Osteoblast (primary cell): ENCODE results near the gene CORIN. TPM values are rescaled to one million over a fixed set of nuclear protein-coding genes. Genes with fewer than 3 reads are reported as not detected.

Experiments
- DNase-seq: peaks from one replicate; pipeline ENCODE4 v3.0.0; 2011; ENCODE audit warnings: low spot score, mixed read lengths; ENCODE audit not compliant: insufficient read length; ENCODE audit errors: missing footprints
- H2AFZ ChIP-seq: 2 replicates; pipeline ENCODE4 v1.6.0; 2011; ENCODE audit warnings: mild to moderate bottlenecking, low read length
- H3K27ac ChIP-seq: 2 replicates; pipeline ENCODE4 v1.5.1; 2011; ENCODE audit warnings: mild to moderate bottlenecking, low read depth, low read length, moderate library complexity
- H3K27me3 ChIP-seq: 2 replicates; pipeline ENCODE4 v1.6.0; 2012; ENCODE audit warnings: mild to moderate bottlenecking, control low read depth, inconsistent platforms, low read length, moderate library complexity; ENCODE audit not compliant: insufficient read depth
- H3K36me3 ChIP-seq: 2 replicates; pipeline ENCODE4 v1.5.1; 2011; ENCODE audit warnings: mild to moderate bottlenecking, low read length, control low read depth, moderate library complexity; ENCODE audit not compliant: insufficient read depth
- H3K4me1 ChIP-seq: 2 replicates; pipeline ENCODE4 v1.5.1; 2011; ENCODE audit warnings: mild to moderate bottlenecking, low read length, control low read depth, moderate library complexity; ENCODE audit not compliant: insufficient read depth
- H3K4me2 ChIP-seq: 2 replicates; pipeline ENCODE4 v1.6.0; 2011; ENCODE audit warnings: mild to moderate bottlenecking, low read length; ENCODE audit not compliant: insufficient read depth
- H3K4me3 ChIP-seq: fragments of 200-600 bp; sonication (generic); 3 replicates; pipeline ENCODE4 v1.5.1; 2012; ENCODE audit warnings: mild to moderate bottlenecking, low read length, inconsistent platforms; ENCODE audit not compliant: insufficient read depth
- H3K79me2 ChIP-seq: 2 replicates; pipeline ENCODE4 v1.6.0; 2012; ENCODE audit warnings: mild to moderate bottlenecking, low read length, control low read depth, inconsistent platforms; ENCODE audit not compliant: insufficient read depth
- H3K9me3 ChIP-seq: 2 replicates; pipeline ENCODE4 v1.5.1; 2011; ENCODE audit warnings: low read depth, low read length, control low read depth
- H4K20me1 ChIP-seq: 2 replicates; pipeline ENCODE4 v1.6.0; 2012; ENCODE audit warnings: mild to moderate bottlenecking, low read length, control low read depth; ENCODE audit not compliant: insufficient read depth
- CTCF ChIP-seq: IDR thresholded peaks from 2 replicates; pipeline ENCODE4 v1.5.1; 2011; ENCODE audit warnings: mild to moderate bottlenecking, low read depth, low read length, moderate library complexity; ENCODE audit errors: extremely low read depth
- total RNA-seq: library from RNA; depleted of rRNA; stranded (reverse); fragments of >200 nt; gene quantifications from 2 replicates; pipeline ENCODE4 v1.2.3, GENCODE V29; 2012

The CORIN gene
- total RNA-seq, 1 donor, result 0.36 TPM

- Histone ChIP-seq H3K4me3 (no peak overlapping the region), H2AFZ (no peak overlapping the region)
These were observed 90.7 kb downstream of the CORIN start for GRCh38 chr4:47747211-47747610.

GRCh38 chr4:47746122-47746521, 91.7 kb downstream of the CORIN start:
- Histone ChIP-seq H3K4me3 (no peak overlapping the region), H3K4me1 (no peaks in the 10 kb centered on the region), H3K27me3 (no peaks in the 10 kb centered on the region), H3K27ac (no peak overlapping the region), H3K36me3 (no peaks in the 10 kb centered on the region), H3K9me3 (no peaks in the 10 kb centered on the region), H2AFZ (no peak overlapping the region), H3K4me2 (no peak overlapping the region), H4K20me1 (no peaks in the 10 kb centered on the region), H3K79me2 (no peaks in the 10 kb centered on the region)
- no peak for DNase-seq
- no peak for TF ChIP-seq CTCF

More at GRCh38 chr4:47747211-47747610, 90.7 kb downstream of the CORIN start:
- Histone ChIP-seq H3K9me3 (no peaks in the 10 kb centered on the region), H3K79me2 (no peaks in the 10 kb centered on the region), H3K27ac (no peak overlapping the region), H4K20me1 (no peaks in the 10 kb centered on the region), H3K4me1 (no peaks in the 10 kb centered on the region), H3K4me2 (no peak overlapping the region), H3K36me3 (no peaks in the 10 kb centered on the region), H3K27me3 (no peaks in the 10 kb centered on the region)
- DNase-seq, result peak; percentile 53
- TF ChIP-seq CTCF, result no peak

GRCh38 chr4:47744843-47745382, 93.0 kb downstream of the CORIN start:
- H3K9me3 ChIP-seq, result no peaks in the 10 kb centered on the region
- H4K20me1 ChIP-seq, result no peaks in the 10 kb centered on the region

GRCh38 chr4:47744253-47744652, 93.6 kb downstream of the CORIN start:
- DNase-seq, result peak; percentile 49
- peak overlapping the region; percentile 36 for H3K4me3 ChIP-seq
- TF ChIP-seq CTCF, result no peak
- peak overlapping the region; percentile 48 for H3K4me2 ChIP-seq
- H3K27me3 ChIP-seq, result no peaks in the 10 kb centered on the region
- H3K27ac ChIP-seq, result no peak overlapping the region
- H3K79me2 ChIP-seq, result no peaks in the 10 kb centered on the region
- no peaks in the 10 kb centered on the region for H3K4me1 ChIP-seq
- H2AFZ ChIP-seq, result no peak overlapping the region
- no peaks in the 10 kb centered on the region for H3K36me3 ChIP-seq
- H4K20me1 ChIP-seq, result no peaks in the 10 kb centered on the region
- no peaks in the 10 kb centered on the region for H3K9me3 ChIP-seq

More at GRCh38 chr4:47744843-47745382, 93.0 kb downstream of the CORIN start:
- Histone ChIP-seq H3K4me1 (no peaks in the 10 kb centered on the region), H3K4me2 (no peak overlapping the region), H3K4me3 (no peak overlapping the region), H3K27ac (no peak overlapping the region), H3K79me2 (no peaks in the 10 kb centered on the region), H2AFZ (no peak overlapping the region), H3K27me3 (no peaks in the 10 kb centered on the region), H3K36me3 (no peaks in the 10 kb centered on the region)
- no peak for TF ChIP-seq CTCF
- no peak for DNase-seq
